Measurements from ENCODE around the gene FAM209B.
"Not testable (repeated sequence)": the region's sequence is repeated elsewhere in the genome, so short reads cannot be mapped to it uniquely, and the experiment has no call there.

The FAM209B gene

DNA sequence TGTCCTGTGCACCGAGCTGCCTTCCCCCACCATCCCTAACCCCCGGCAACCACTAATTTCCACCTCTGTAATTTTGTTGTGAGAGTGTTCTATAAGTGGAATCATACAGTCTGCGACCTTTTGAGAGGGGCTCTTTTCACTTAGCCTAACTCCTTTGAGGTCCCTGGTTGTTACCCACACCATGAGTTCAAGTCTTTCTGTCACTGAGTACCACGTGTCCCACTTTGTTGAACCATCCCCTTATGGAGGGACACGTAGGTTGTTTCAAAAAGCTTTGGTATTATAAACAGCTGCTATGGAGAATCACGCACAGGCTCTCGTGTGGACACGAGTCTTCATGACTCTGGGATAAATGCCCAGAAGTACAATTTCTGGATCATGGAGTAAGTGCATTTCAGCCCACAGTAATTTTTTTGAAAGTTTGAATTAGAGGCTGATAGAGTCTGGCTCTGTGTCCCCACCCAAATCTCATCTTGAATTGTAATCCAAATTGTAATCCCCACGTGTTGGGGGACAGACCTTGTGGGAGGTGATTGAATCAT lies 9.5 kb downstream of the FAM209B start:
- DNase-seq, result no peak

- DNase-seq, result no peak
These were observed 18.5 kb downstream of the FAM209B start for GRCh38 chr20:56551571-56551970.

DNA sequence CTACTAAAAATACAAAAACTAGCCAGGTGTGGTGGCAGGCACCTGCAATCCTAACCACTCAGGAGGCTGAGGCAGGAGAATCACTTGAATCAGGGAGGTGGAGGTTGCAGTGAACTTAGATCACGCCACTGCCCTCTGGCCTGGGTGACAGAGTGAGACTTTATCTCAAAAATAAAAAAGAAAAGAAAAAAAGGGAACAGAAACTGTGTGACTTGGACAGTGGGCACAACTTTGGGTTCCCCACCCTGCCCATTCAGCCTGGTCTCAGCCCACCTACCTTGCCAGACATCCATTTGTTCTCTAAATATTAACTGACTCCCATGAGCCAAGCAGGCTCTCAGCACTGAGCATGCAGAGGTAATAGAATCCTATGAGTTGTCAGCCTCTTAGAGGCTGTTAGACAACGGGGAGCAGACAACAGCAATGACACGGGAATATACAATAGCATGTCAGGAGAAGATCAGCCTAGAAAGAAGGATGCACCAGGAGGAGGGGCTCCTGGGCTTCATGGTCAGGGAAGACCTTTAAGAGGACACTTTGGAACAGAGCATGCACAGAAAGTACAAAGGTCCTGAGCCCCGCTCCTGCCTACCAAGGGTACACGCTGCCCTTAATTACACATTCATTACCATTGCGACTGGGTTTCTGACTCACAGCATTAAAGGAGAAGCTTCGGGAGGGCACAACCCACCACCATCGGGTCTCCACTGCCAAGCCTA lies 20.0 kb downstream of the FAM209B start:
- DNase-seq, result no peak

GRCh38 chr20:56554869-56555268 lies 21.8 kb downstream of the FAM209B start:
- no peak for DNase-seq

DNA sequence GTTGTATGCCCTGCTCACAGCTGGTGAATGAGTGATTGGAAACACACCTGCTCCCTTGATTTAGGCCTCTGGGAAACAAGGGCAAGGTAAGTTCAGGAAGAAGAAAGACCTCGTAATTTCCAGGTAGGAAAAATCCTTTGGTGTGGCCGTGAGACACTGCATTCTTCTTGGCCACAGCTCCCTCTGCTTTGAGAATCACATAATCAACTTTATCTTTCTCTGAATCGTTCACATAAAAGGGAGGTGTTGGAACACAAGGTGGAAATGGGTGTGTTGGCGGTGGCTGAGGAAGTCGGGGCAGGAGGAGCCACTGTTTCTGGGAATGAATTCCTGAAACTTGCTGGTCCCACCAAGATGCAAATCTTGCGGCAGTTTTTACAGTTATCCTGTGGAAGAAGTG lies 25.9 kb downstream of the FAM209B start:
- no peak for DNase-seq

DNA sequence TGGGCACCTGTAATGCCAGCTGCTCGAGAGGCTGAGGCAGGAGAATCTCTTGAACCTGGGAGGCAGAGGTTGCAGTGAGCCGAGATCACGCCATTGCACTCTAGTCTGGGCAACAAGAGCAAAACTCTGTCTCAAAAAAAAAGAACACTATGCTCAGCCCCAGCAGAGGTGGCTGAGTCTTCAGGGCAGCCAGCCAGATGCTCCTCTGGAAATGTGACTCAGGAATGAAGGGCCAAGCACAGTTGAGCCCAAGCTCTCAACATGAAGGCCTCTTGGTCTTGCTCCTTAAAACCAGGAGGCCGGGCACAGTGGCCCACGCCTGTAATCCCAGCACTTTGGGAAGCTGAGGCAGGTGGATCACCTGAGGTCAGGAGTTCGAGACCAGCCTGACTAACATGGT lies 31.5 kb downstream of the FAM209B start:
- not testable (repeated sequence) for DNase-seq

DNA sequence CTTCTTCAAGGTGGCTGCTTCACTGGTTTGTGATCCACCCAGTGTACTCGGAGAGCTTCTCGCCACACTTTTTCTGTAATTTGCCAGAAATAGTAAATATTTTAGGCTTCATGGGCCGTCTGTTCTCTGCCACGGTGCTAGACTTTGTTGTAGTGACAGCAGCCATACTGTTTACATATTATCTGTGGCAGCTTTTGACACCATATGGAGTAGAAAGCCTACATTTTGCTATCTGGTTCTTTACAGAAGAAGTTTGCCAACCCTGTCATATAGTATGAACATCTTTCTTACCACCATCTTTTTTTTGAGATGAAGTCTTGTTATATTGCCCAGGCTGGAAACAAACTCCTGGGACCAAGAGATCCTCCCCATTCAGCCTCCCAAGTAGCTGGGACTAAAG lies 32.5 kb downstream of the FAM209B start:
- no peak for DNase-seq

DNA sequence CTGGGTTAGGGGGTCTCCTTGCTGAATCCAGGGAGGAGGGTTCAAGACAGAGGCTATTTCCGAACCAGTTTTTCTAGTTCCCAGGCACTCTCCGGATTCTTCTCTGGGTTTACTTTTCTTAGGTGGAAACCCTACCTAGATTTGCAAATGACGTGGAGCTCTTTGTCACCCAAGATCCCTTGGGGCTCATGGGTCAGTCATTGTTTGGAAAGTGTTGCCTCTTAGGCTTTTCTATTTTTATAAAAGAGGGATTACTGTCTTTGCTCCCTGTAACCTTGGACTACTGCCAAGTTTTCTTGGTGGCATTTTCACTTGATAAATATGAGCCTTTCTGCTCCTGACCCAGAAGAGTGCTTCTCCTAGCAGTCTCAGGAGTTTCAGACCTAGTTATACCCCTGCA lies 33.6 kb downstream of the FAM209B start:
- DNase-seq, result no peak

- DNase-seq, result no peak
These were observed 37.8 kb downstream of the FAM209B start for GRCh38 chr20:56570832-56571231.

DNA sequence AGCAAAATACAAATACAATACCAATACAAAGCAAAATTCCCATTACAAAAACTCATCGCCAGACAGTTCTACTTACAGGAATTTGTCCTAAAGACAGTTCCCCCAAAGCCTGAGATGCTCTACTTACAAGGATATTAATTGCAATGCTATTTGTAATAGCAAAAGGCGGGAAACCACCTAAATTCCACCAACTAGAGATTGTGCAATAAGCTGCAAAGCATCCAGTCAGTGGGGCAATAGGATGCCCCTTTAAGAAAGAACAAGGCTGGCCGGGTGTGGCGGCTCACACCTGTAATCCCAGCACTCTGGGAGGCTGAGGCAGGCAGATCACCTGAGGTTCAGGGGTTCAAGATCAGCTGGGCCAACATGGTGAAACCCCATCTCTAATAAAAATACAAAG lies 39.1 kb downstream of the FAM209B start:
- no peak for DNase-seq

- DNase-seq, result no peak
These were observed 40.9 kb downstream of the FAM209B start for GRCh38 chr20:56573986-56574385.

DNA sequence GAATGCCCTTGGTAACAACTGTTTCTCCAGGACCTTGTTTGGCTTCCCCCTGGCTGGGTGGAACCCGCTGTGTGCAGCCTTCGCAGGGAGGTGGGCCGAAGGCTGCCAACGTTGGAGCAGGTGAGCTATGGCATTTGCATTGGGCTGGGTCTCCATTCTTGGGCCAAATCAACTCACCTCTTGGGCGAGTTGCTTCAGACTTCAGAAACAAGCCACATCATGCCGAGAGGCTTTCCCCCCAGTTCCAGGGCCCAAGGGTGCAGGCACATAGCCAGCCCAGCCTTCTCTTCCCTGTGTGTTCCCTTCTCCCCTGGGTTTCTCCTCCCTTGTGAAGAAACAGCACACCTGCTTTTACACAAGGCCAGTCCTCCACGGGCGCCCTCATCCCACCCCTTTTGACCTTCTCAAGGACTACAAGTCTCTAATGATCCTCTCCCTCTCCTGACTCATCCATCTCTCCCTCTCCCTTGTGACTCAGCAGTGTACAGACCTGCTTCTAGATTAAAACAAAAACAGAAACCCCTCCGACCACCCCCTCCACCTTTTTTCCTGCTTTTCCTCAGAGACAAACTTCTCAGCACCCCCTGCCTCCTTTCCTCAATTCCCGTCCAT lies 41.6 kb downstream of the FAM209B start:
- no peak for DNase-seq

- no peak for DNase-seq
These were observed 42.1 kb downstream of the FAM209B start for GRCh38 chr20:56575157-56575556.

DNA sequence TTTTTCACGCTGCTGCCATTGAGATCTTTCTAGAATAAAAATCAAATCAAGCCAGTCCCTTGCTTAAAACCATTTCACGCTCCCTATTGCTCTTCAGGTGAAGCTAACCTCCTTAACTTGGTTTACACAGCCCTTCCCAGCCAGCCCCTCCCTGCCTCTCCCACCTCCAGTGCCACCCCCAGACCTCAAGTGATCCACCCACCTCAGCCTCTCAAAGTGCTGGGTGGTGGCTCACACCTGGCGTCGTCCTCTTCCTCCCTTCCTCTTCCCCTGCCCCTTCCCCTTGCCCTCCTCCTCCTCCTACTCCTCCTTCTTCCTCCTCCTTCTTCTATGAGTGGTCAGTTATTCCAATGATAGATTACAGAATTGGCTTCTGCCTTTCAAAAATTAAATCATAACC lies 42.9 kb downstream of the FAM209B start:
- no peak for DNase-seq

- DNase-seq, result no peak
These were observed 46.3 kb downstream of the FAM209B start for GRCh38 chr20:56579301-56579710.

DNA sequence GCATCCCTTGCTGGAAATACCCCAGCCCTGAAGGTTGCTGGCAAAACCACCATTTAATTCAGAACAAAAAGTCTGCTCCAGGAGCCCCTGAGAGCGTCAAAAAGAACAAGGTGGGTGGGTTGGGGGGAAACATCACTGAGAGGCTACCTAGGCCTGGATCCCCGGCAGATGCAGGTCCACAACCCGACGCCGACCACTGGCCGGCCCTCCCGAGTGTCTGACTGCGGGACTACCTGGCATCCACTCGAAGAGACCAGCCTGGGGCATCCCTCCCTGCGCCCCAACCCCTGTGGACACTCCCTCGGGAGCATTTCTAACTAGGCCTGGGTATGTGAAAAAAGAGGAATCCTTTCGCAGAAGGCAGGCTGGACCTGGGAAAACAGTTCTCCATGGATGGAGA lies 47.2 kb downstream of the FAM209B start:
- DNase-seq, result no peak

DNA sequence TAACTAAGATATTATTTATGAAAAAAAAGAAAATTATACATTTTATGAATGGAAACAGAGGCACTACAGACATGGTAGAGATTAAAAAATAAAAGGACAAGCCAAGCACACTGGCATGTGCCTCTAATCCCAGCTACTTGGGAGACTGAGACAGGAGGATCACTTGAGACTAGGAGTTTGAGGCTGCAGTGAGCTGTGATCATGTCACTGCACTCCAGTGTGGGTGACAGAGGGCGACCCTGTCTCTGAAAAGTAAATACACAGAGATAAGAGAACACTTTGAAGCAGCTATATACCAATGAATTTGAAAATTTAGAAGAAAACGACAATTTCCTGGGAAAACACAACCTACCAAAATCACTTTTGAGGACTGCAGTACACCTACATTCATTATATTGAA lies 48.7 kb downstream of the FAM209B start:
- no peak for DNase-seq

DNA sequence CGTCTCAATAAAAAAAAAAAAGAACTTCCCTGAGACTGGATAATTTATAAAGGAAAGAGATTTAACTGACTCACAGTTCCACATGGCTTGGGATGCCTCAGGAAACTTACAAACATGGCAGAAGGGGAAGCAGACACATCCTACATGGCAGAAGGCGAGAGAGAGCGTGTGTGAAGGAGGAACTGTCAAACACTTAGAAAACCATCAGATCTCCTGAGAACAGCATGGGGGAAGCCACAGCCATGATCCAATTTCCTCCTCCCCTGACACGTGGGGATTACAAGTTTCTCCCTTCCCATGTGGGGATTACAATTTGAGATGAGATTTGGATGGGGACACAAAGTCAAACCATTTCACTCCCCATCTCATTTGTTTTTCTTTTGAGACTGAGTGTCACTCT lies 49.5 kb downstream of the FAM209B start:
- DNase-seq, result no peak

DNA sequence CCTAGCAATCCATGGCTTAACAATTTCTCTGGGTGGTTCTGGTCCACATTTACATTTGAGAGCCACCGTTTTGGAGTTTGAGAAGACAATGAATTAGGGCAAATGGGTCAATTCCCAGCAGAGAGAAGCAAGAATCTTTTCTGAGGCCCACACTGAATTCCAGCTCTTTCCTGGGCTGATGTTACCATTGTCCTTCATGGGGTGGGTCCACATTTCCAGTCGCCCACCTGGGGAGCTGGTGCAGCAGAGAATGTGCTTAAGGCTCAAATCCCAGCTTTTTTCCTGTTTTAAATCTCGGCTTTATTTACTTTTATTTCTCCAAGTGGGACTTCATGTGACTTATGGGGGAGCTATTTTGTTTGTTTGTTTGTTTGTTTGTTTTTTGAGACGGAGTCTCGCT lies 51.9 kb downstream of the FAM209B start:
- no peak for DNase-seq
